WI38 (cell line): ENCODE measurements around the gene RNF208.

Experiments
- H3K4me3 ChIP-seq: 2 replicates; pipeline ENCODE4 v1.5.1; 2011; ENCODE audit warnings: low read depth, mild to moderate bottlenecking, control low read depth, low read length
- CTCF ChIP-seq: IDR thresholded peaks from 2 replicates; pipeline ENCODE4 v1.5.1; 2012; ENCODE audit warnings: low read depth, mild to moderate bottlenecking, control low read depth, low read length

Gene RNF208

GRCh38 chr9:137231372-137232039 lies 9.5 kb upstream of the RNF208 start:
- H3K4me3 ChIP-seq, result no peak overlapping the region
- no peak for TF ChIP-seq CTCF

GRCh38 chr9:137230705-137231371 lies 8.8 kb upstream of the RNF208 start, which contains the start of gene SLC34A3:
SLC34A3 (plus strand) TSS chr9:137230901; CDS start chr9:137231703, 802 bp downstream.
- no peak within 1 kb of the TSS for H3K4me3 ChIP-seq
- TF ChIP-seq CTCF, result no peak

- H3K4me3 ChIP-seq, result no peak overlapping the region
- TF ChIP-seq CTCF, result no peak
Observed at GRCh38 chr9:137229903-137230704, 8.1 kb upstream of the RNF208 start.

GRCh38 chr9:137228968-137229896 lies 7.2 kb upstream of the RNF208 start:
- no peak for TF ChIP-seq CTCF
- no peak overlapping the region for H3K4me3 ChIP-seq

- TF ChIP-seq CTCF, result no peak
- no peak overlapping the region for H3K4me3 ChIP-seq
Observed at GRCh38 chr9:137228506-137228967, 6.5 kb upstream of the RNF208 start.

GRCh38 chr9:137227853-137228505 lies 5.9 kb upstream of the RNF208 start:
- no peak for TF ChIP-seq CTCF
- no peak overlapping the region for H3K4me3 ChIP-seq
